ENCODE results near the gene GALK2. TPM values are rescaled to one million over a fixed set of nuclear protein-coding genes. Genes with fewer than 3 reads are reported as not detected.

GALK2 gene
- total RNA-seq, 3 donors from 2014 or later (not counting 1 experiment from before 2014, with no cell fraction given), result 19.1 to 24.3 (median 23.6) TPM

- intact Hi-C loops (cut with micrococcal nuclease), result loop anchor here (10.0 kb wide), 1 partner anchor 1753 kb away; the partner anchor contains the start of gene AP4E1
- H3K27me3 ChIP-seq (ENCODE audit: control insufficient read depth, insufficient read depth, low read length), result no peaks in the 10 kb centered on the region
- TF ChIP-seq CTCF (IDR thresholded peaks at IDR 0.05), result no peak
- H3K4me1 ChIP-seq (ENCODE audit: control insufficient read depth, insufficient read depth, low read length), result peaks cover 7% of the 10 kb centered on the region
- H3K9me3 ChIP-seq (ENCODE audit: control insufficient read depth, insufficient read depth, low read length), result no peaks in the 10 kb centered on the region
- no peaks in the 10 kb centered on the region for H3K36me3 Mint-ChIP-seq
- peaks cover 45 to 50% of the 10 kb centered on the region in 2 donors for H3K4me1 Mint-ChIP-seq
- no peak overlapping the region for H3K27ac ChIP-seq (ENCODE audit: low read length)
- H3K9me3 Mint-ChIP-seq, result no peaks in the 10 kb centered on the region
- WGBS (ENCODE audit: insufficient coverage), result no CpG with 5 or more reads among the region's 3 CpGs
- peaks cover 4% of the 10 kb centered on the region for H3K36me3 ChIP-seq (ENCODE audit: control insufficient read depth, insufficient read depth, low read length)
- H3K4me3 ChIP-seq (ENCODE audit: low read length), result no peak overlapping the region
- no peak overlapping the region for H3K27ac Mint-ChIP-seq
- no peaks in the 10 kb centered on the region for H3K27me3 Mint-ChIP-seq (ENCODE audit: low read depth in 2 of 2)
- no peak for ATAC-seq
- no peak for DNase-seq
- H3K4me3 Mint-ChIP-seq, result no peak overlapping the region
Measured at GRCh38 chr15:49151831-49152230, 18.2 kb upstream of the GALK2 start.

GRCh38 chr15:49152552-49153312, 17.3 kb upstream of the GALK2 start:
- intact Hi-C loops (cut with micrococcal nuclease), result loop anchor here (10.0 kb wide), 1 partner anchor 1752 kb away; the partner anchor contains the start of gene AP4E1
- DNase-seq (no peak), ATAC-seq (no peak)
- Mint-ChIP-seq H3K27me3 (ENCODE audit: low read depth in 2 of 2) (no peaks in the 10 kb centered on the region), H3K27ac (peak overlapping the region; percentile 14 to 15), H3K36me3 (no peaks in the 10 kb centered on the region), H3K4me1 (peaks cover 40 to 48% of the 10 kb centered on the region in 2 donors), H3K4me3 (peak overlapping the region; percentile 67), H3K9me3 (no peaks in the 10 kb centered on the region)
- no peaks in the 10 kb centered on the region for H3K27me3 ChIP-seq (ENCODE audit: control insufficient read depth, insufficient read depth, low read length)
- no peaks in the 10 kb centered on the region for H3K9me3 ChIP-seq (ENCODE audit: control insufficient read depth, insufficient read depth, low read length)
- no peak overlapping the region for H3K27ac ChIP-seq (ENCODE audit: low read length)
- WGBS (ENCODE audit: insufficient coverage), result 92% methylated on average over 6 of the region's 9 CpGs
- no peak for TF ChIP-seq CTCF (IDR thresholded peaks at IDR 0.05)
- H3K4me3 ChIP-seq (ENCODE audit: low read length), result no peak overlapping the region
- H3K36me3 ChIP-seq (ENCODE audit: control insufficient read depth, insufficient read depth, low read length), result peaks cover 4% of the 10 kb centered on the region
- peaks cover 7% of the 10 kb centered on the region for H3K4me1 ChIP-seq (ENCODE audit: control insufficient read depth, insufficient read depth, low read length)

- intact Hi-C loops (cut with micrococcal nuclease), result loop anchor here (10.0 kb wide), 1 partner anchor 1750 kb away; the partner anchor contains the start of gene AP4E1
- Mint-ChIP-seq H3K36me3 (no peaks in the 10 kb centered on the region), H3K27me3 (ENCODE audit: low read depth in 2 of 2) (no peaks in the 10 kb centered on the region), H3K4me1 (peaks cover 28 to 34% of the 10 kb centered on the region in 2 donors), H3K9me3 (no peaks in the 10 kb centered on the region), H3K4me3 (peak overlapping the region; percentile 99), H3K27ac (peak overlapping the region; percentile 95 to 99)
- H3K27me3 ChIP-seq (ENCODE audit: control insufficient read depth, insufficient read depth, low read length), result no peaks in the 10 kb centered on the region
- ATAC-seq (no peak), DNase-seq (no peak)
- WGBS (ENCODE audit: insufficient coverage), result 26% methylated on average over 5 of the region's 8 CpGs
- no peak for TF ChIP-seq CTCF (IDR thresholded peaks at IDR 0.05)
- peaks cover 3% of the 10 kb centered on the region for H3K36me3 ChIP-seq (ENCODE audit: control insufficient read depth, insufficient read depth, low read length)
- no peaks in the 10 kb centered on the region for H3K9me3 ChIP-seq (ENCODE audit: control insufficient read depth, insufficient read depth, low read length)
- peak overlapping the region; percentile 87 for H3K4me3 ChIP-seq (ENCODE audit: low read length)
- peak overlapping the region; percentile 90 for H3K27ac ChIP-seq (ENCODE audit: low read length)
- peaks cover 7% of the 10 kb centered on the region for H3K4me1 ChIP-seq (ENCODE audit: control insufficient read depth, insufficient read depth, low read length)
Measured at GRCh38 chr15:49154359-49154758, 15.7 kb upstream of the GALK2 start.

All from natural killer cell (primary cell).